ENCODE data around the gene CACNG4.

The CACNG4 gene

DNA sequence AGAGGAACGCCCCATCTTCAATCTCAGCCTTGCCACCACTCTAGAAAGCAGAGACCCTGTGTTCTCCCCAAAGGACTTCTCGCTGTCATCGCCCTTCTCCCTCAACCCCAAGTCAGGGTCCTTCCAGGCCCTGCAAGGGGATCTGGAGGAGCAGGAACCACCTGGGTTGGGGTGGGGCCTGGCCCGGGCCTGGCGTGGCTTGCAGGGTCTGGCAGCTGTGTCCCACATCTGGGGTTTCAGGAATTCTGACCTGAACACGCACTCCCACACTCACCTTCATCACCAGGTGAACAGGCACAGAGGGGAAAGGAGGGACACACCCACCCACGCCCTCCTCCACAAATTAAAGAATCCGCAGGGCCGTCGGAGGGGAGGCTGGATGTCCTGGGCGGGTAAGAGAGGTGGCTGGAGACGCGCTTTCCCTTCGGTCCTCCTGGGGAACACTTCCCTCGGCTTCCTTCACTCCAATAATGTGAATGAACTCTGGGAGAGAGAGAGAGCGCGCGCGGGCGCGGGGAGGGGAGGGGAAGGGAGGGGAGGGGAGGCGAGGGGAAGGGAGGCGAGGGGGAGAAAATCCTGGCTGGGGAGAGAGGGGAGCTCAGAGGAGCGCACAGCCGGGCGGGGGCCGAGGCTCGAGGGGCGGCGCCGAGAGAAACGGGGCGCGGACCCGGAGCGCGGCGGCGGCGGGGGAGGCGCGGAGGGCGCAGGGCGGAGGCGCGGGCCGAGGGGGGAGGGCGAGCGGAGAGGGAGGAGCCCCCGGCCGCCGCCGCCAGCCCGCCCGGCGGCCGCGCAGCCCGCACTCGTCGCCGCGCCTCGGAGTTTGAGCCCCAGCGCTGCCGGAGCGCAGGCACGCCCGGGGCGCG, at the start of gene CACNG4:
CACNG4 (plus strand) TSS at position 799 of the 863 bp plus-strand sequence. CDS start 205 bp downstream, outside the sequence.
- no peak for DNase-seq

DNA sequence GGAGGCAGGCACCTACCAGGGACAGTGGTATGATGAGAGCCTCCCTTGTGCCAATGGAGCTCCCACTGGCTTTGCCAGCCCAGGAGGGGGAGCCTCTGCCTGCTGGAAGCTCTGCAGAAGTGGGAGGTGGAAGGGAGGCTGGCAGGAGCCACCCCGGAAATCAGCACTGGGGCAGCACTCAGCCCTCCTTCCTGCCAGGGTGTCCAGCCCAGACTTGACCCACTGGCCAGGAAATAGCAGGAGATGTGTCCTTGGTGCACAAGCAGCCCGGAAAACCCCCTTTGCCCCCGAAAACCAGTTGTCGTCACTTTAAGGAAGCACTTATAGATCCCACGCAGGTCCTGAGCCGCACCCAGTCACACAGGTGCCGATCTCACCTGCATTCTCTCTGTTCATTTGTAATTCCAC, 49.3 kb upstream of the CACNG4 start:
- DNase-seq: no peak

- no peak for DNase-seq
These were observed 48.7 kb upstream of the CACNG4 start for GRCh38 chr17:66915792-66916191.

DNA sequence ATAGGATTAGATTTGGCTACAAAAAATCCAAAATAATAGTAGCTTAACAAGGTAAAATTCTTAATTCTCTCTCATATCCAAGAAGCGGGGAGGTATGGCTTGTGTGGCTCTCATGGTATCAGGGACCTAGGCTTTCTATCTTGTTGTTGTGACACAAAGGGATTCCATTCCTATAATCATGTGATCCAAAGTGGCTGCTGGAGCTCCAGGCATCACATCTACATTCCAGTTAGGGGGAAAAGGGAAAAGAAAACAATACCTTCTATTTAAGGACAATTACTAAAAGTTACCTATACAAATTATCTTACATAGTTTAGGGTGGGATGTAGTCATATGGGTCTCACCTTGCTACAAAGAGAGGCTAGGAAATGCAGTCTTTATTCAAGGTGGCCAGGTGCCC, 47.6 kb upstream of the CACNG4 start:
- DNase-seq: no peak

GRCh38 chr17:66918896-66919295, 45.6 kb upstream of the CACNG4 start:
- DNase-seq: no peak

DNA sequence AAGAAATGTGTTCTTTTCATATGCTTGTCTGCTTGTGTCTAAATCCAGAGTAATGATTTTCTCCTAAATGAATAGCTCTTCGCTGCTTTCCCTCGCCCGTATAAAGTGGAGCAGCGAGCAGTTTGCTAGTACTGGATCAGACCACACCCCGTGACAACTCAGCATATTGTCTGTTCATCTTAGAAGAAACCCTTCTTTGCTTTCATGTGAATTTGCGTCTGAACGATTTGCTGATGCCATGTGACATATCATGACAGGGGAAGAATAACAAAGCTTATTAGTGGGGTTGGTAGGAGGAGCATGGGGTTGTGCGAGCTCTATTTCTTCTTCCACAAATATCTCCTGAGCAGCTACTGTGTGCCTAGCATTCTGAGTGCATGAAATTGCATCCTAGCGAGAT, 44.1 kb upstream of the CACNG4 start:
- DNase-seq: no peak

DNA sequence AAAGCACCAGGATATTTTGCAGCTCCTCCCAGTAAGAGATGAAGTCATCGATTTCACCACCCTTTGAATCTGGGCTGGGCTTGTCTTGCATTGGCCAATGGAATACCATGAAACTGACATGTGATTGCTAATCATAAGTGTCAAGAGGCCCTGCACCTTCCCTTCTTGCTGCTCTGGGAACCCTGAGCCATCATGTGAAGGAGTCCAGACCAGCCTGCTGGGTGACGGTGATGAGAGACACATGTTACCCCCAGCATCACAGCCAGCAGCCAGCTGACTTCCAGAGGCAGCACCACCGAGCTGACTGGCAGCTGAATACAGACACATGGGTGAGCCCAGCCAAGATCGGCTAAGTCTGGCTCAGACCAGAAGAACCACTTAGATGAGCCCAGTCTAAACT, 43.6 kb upstream of the CACNG4 start:
- DNase-seq: no peak

DNA sequence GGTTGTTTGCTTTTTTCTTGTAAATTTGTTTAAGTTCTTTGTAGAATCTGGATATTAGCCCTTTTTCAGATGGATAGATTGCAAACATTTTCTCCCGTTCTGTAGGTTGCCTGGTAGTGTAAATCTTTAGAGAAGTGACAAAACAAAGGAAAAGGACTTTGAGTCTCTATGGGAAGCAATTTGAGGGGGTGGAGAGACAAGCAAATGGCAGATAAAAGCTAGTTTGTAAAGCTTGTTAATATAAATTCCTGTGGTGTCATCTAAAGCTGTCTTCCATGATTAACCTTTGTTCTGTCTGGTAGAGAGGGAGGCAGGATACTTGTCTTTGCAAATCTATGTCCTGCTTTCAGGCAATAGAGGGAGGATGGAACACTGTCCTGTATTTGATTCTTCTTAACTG, 40.6 kb upstream of the CACNG4 start:
- no peak for DNase-seq

DNA sequence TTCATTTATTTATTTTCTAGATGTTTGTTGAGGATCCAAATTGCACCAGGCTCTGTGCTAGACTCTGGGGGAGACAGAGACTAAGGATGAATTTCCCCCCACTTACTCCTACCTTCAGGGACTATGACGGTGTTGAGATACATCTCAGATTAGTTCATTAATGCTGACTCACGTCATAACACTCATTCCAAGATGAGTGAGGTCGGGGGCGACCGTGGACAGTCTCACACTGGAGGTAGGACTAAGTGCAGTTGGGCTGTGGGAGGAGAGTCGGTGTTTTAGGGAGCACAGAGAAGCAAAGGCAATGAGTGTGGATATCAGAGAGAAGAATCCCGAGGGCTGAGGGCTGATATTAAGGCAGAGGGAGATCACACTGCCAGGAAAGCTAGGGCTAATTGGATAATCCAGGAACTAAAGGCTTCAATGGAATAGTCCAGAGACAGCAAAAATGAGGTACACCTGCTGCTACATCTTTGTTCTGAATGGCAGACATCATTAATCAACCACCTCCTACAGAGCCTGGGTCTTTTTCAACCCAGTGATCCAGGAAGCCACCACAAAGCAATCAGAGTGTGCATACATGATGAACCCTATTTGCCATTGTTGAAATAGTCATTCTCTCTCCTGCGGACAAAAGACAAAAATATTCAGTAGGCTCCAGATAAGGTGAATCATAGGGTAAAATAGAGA, 38.6 kb upstream of the CACNG4 start:
- DNase-seq: no peak

DNA sequence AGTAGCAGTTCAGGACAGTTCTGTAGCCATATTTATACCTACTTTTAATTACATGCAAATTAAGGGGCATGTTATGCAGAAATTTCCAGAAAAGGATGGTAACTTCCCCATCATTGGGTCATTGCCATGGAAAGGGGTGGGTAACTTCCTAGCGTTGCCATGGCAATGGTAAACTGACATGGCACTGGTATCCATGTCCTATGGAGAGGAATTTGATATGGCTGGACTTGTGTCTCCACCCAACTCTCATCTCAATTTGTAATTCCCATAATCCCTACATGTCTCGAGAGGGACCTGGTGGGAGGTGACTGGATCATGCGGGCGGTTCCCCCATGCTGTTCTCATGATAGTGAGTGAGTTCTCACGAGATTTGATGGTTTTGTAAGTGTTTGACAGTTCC, 35.6 kb upstream of the CACNG4 start:
- no peak for DNase-seq

GRCh38 chr17:66929591-66929990, 34.9 kb upstream of the CACNG4 start:
- no peak for DNase-seq

GRCh38 chr17:66930933-66931332, 33.6 kb upstream of the CACNG4 start:
- DNase-seq: no peak

DNA sequence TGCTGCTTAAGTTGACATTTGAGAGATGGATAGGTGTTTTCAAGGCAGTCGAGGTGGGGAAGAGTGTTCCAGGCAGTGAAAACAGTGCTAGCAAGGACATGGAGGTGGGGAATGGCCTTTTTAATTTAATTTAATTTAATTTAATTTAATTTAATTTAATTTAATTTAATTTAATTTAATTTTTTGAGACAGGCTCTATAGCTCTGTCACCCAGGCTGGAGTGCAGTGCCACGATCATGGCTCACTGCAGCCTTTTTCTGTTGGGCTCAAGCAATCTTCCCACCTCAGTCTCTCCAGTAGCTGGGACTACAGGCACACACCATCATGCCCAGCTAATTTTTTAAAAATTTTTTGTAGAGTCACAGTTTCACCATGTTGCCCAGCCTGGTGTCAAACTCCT, 32.2 kb upstream of the CACNG4 start:
- DNase-seq: no peak

DNA sequence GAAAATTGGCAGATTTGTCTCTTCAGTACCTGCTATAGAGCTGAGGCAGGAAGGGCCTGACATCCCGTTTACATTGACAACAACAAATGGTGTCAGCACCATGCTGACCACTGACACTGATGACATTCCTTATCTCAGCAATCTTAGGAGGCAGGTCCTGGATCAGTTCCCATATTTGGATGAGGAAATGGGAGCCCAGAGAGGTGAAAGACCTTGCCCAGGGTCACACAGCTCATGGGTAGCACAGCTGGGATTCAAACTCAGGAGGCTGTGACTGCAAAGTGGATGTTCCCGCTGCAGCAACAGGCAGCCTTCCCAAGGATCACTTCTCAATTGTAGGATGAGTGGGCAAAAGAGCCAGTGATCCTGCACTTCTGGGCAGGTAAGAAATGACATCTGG, 30.5 kb upstream of the CACNG4 start:
- DNase-seq: no peak

DNA sequence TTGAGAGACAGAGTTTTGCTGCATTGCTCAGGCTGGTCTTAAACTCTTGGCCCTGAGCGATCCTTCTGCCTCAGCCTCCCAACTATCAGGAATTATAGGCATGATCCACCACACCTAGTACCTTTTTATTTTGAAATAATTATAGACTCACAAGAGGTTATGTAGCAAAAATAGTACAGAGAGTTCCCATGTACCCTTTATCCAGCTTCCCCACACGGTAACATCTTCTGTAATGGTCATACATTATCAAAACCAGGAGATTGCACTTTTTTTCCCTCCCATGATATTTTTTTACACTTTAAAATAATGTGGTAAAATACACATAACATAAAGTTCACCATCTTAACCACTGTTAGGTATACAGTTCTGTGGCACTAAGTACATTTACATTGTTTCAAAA, 28.8 kb upstream of the CACNG4 start:
- no peak for DNase-seq

GRCh38 chr17:66938656-66939055, 25.9 kb upstream of the CACNG4 start:
- no peak for DNase-seq

- DNase-seq: no peak
These were observed 24.9 kb upstream of the CACNG4 start for GRCh38 chr17:66939461-66940114.

- DNase-seq: no peak
These were observed 23.3 kb upstream of the CACNG4 start for GRCh38 chr17:66941249-66941648.

DNA sequence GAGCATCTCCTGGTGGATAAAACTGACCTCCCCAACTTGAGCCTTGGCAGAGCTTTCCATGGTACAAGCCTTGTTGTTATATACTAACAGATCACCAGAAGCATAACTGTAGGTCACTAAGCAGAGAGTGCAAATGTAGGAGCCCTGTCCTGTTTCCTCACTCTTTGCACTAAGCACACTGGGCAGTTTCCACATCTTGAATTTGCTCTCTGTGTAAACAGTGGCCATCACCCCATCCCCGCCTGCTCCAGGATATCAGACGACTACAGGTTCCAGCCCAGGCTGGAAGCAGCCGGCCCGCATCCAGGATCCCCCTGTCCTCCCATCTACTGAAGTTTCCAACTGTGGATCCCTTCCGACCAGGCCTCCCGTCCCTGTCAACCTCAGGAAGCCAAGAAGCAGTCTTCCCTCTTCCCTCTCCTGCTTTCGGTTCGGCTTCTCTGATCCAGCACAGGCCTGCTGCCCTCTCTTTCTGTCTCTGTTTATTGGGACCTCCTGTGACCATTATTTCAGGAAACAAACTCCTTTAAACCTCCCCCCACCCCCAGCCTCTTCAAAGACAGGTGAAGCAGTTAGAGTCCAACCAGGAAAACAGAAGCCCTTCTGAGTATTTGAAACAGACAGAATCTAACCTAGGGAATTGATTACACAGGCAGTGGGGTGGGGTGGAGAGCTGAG, 22.6 kb upstream of the CACNG4 start:
- no peak for DNase-seq

DNA sequence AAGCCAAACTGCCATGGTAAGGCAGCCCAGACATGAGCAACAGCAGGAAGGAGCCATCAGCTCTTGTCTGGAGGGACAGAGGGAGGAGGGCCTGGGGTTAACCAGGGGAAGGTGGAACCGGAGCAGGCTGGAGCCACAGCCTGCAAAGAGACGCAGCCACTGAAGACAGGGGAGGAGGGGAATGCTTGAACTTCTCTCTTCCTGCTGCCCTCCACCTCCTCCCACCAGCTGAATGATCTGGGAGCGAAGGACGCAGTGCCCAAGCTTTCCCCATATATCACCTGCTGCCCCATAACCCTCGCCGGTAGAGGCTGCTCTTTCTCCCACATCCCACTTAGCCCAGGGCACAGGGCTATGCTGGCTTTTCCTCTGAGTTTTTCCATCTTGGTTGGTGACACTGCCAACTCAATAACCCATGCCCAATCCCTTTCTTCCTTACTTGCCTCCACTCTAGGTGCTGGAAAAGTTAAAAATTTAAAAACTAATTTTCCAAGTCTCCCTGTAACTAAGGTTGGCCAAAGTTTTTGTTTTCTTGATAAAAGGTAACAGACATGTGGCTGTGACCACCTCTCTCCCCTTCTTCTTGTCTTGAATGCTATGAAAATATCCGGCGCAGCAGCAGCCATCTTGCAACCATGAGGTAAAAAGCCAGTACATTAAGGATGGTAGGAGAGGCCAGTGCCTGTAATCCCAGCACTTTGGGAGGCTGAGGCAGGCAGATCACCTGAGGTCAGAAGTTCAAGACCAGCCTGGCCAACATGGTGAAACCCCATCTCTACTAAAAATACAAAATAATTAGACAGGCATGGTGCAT, 21.8 kb upstream of the CACNG4 start:
- DNase-seq: no peak

DNA sequence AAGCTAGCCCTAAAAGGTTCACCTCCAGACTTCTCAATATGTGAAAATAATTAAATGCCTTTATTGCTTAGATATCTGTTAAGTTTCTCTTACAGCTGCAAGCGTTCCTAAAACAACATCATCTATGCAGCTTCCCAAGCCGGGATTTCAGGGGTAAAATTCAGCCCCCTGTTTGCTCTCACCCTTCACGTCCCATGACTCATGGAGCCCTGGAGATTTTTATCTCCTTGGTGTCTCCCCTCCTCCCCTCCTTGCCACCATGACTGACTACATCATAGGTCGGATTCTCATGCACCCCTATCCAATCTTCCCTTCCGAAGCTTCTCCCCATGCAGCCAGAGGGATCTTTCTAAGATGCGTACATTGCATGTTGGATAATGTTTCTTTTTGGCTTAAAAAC, 21.0 kb upstream of the CACNG4 start:
- DNase-seq: no peak

Measured in midbrain (tissue), 1 donor.